GM21619 (cell line): ENCODE measurements around the gene SUV39H1.
"Not testable (repeated sequence)": the region's sequence is repeated elsewhere in the genome, so short reads cannot be mapped to it uniquely, and the experiment has no call there.

Experiments
- ATAC-seq: cut with Tn5 transposase; IDR thresholded peaks from one replicate; pipeline ENCODE4 v1.9.1; 2021; ENCODE audit not compliant: unreplicated experiment

SUV39H1 gene

GRCh38 chrX:48696301-48696908 lies at the start of gene SUV39H1:
SUV39H1 (plus strand) TSS chrX:48696734; CDS start chrX:48696785, 51 bp downstream.
- peak; percentile 89 for ATAC-seq

DNA sequence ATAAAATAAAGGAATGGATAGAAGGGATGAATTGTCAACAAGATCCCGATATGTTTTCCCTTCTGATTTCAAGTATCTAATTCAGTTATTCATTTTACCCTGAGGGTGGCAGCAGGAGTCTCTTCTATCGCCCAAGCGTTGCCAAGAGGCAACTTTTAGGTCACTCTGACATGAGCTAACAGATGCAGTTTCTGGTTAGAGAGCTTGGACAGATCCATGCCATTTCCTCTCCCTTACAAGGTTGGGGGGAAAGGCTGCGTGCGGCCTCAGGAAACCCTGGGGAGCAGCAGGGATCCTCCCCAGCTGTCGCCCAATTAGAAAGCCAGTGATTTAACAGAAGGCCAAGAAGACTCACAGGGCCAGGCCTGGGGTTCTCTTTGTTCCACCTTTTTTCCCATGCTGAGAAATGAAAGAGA lies 48.2 kb upstream of the SUV39H1 start:
- no peak for ATAC-seq

GRCh38 chrX:48649102-48649501 lies 47.4 kb upstream of the SUV39H1 start:
- no peak for ATAC-seq

DNA sequence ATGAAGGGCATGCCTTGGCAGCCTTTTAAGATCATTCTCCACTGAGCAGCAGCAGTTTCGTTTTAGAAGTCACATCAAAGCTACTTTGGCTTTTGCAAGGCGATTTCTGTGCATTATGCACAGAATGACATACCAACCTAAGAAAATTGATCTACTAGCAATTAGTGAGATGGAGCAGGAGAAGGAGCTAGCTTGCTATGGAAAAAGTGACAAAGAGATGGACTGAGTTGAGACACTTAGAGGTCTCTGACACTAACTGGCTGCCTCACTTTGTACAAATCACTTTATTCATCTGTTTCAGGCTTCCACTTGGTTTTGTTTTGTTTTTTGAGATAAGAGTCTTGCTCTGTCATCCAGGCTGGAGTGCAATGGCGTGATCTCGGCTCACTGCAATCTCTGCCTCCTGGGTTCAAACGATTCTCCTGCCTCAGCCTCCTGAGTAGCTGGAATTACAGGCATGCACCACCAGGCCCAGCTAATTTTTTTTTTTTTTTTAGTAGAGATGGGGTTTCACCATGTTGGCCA lies 44.4 kb upstream of the SUV39H1 start:
- not testable (repeated sequence) for ATAC-seq

- not testable (repeated sequence) for ATAC-seq
Observed at GRCh38 chrX:48654746-48655145, 41.8 kb upstream of the SUV39H1 start.

GRCh38 chrX:48659686-48660085 lies 36.8 kb upstream of the SUV39H1 start:
- ATAC-seq: not testable (repeated sequence)

- ATAC-seq: no peak
Observed at GRCh38 chrX:48663241-48663640, 33.3 kb upstream of the SUV39H1 start.

DNA sequence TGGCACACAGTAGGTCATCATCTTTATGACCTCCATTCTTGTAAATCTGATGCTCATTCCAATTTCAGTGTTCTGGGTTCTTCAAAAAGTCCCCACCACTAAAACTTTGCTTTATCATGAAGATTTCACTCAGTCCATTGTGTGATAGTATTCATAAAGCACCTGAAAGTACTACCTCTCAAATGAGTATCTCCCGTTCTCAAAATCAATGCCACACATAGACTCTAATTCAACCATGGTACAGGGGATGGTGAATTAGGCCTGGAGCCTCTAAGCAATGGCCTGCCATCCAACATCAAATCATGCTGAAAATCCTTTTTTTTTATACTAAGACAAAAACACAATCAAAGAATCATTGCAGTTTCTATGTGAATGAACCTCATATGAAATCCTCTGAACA lies 32.4 kb upstream of the SUV39H1 start:
- ATAC-seq: no peak

- no peak for ATAC-seq
Observed at GRCh38 chrX:48665991-48666390, 30.5 kb upstream of the SUV39H1 start.

DNA sequence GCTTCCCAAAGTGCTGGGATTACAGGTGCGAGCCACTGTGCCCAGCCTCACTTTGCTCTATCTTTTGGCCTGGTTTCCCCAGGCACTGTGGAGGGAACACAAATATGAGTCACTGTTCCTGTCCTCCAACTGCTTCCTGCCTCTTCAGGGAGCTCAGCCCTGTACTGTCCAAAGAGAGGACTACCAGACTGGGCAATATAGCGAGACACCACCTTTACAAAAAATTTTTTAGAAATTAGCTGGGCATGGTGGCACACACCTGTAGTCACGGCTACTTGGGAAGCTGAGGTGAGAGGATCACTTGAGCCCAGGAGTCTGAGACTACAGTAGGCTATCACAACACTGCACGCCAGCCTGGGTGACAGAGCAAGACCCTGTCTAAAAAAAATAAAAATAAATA lies 29.9 kb upstream of the SUV39H1 start:
- no peak for ATAC-seq

- no peak for ATAC-seq
Observed at GRCh38 chrX:48667509-48667908, 29.0 kb upstream of the SUV39H1 start.

GRCh38 chrX:48668187-48668586 lies 28.3 kb upstream of the SUV39H1 start:
- ATAC-seq: not testable (repeated sequence)

DNA sequence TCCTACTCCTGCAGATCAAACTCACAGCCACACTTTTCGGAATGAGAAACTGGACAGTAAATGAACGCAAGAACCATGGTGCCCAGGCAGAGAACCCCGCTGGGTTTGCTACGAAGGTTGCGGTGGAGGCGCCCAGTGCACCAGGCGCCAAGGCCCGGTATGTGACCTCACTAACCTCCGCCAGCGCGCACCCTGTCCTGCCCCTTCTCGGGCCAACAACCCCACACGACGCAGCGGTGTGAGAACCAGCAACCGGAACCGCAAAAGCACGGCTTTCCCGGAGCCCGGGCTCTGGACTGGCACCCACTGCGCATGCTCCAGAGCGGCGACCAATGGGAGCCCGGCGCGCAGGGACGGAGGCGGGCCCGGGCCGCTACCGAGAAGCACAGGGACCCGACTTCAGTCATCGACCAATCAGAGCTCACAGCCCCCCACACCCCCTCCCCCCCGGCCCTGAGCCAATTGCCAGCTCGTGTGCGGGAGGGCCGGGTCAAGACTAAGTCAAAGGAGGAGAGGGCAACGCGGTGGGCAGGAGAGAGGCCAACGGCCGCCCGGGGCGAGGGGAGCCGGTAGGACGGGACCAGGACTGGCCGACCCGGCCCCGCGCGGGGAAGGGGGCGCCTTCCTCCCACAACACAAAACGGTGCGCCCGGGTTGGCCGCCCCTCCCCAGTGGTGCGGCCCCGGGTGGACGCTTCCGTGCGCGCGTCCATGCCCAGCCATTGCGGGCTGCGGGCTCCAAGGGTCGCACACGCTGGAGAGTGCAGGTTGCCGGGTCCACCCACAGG lies 20.2 kb upstream of the SUV39H1 start:
- peak; percentile 91 for ATAC-seq

GRCh38 chrX:48676893-48677270 lies 19.7 kb upstream of the SUV39H1 start:
- ATAC-seq: no peak

GRCh38 chrX:48677516-48677915 lies 19.0 kb upstream of the SUV39H1 start:
- no peak for ATAC-seq

- not testable (repeated sequence) for ATAC-seq
Observed at GRCh38 chrX:48680467-48680866, 16.1 kb upstream of the SUV39H1 start.

DNA sequence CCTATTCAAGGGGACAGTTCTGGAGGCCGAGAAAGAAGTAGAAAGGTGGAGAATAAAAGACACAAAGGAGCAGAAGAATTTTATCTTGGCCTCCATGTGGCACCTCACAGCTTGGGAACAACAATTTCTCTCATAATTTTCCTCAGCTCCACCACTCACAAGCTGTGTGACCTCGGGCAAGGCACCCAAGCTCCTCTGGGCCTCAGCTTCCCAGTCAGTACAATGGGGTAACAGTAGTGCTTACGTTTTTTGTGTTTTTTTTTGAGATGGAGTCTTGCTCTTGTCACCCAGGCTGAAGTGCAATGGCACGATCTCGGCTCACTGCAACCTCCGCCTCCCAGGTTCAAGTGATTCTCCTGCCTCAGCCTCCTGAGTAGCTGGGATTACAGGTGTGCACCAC lies 15.6 kb upstream of the SUV39H1 start:
- not testable (repeated sequence) for ATAC-seq

DNA sequence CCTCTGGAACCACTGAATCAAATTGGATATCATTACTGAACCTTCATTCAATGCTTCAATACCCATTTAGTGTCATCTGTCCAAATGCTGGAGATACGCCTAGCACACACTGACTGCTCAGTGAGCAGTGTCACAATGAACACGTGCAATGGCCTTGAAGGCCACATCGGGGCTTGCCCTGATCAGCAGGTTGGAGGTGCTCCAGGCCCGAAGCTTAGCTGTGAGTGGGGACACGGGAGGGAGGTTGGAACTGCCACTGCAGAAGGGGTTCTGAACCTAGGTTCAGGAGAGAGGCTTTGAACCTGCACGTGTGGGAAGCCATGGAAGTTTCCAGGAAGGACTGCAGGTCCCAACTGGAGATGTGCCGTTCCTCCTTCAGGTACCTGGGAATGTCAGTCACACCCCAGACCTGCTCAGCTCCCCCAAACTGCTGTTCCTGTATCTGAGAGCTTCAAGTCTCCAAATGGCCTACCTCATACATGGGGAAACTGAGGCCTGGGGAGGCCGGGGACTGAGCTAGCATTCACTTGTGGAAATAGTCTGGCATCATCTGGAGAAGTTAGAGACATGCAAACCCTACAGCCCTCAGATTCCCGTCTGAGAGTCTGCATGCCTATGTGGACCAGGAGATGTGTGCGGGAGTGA lies 14.9 kb upstream of the SUV39H1 start:
- no peak for ATAC-seq

DNA sequence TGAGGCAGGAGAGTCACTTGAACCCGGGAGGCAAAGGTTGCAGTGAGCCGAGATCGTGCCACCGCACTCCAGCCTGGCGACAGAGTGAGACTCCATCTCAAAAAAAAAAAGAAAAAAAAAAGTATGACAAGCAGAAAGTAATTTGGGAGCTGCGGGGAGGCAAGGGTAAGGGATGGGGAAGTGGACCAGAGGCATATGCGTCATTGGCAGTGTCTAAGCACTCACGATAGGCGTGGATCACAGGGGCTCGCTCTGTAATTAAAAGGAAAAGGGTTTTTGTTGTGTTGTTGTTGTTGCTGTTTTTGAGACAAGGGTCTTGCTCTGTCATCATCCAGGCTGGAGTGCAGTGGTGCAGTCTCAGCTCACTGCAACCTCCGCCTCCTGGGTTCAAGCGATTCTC lies 13.7 kb upstream of the SUV39H1 start:
- not testable (repeated sequence) for ATAC-seq

DNA sequence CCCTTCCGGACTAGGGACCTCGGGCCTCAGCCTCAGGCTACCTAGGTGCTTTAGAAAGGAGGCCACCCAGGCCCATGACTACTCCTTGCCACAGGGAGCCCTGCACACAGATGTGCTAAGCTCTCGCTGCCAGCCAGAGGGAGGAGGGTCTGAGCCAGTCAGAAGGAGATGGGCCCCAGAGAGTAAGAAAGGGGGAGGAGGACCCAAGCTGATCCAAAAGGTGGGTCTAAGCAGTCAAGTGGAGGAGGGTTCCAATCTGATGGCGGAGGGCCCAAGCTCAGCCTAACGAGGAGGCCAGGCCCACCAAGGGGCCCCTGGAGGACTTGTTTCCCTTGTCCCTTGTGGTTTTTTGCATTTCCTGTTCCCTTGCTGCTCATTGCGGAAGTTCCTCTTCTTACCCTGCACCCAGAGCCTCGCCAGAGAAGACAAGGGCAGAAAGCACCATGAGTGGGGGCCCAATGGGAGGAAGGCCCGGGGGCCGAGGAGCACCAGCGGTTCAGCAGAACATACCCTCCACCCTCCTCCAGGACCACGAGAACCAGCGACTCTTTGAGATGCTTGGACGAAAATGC lies 13.0 kb upstream of the SUV39H1 start, which contains the start of gene WAS:
Gene WAS (plus strand): TSS at position 389 of the 572 bp plus-strand sequence. CDS start 55 bp downstream, at position 444.
- peak; percentile 91 for ATAC-seq

DNA sequence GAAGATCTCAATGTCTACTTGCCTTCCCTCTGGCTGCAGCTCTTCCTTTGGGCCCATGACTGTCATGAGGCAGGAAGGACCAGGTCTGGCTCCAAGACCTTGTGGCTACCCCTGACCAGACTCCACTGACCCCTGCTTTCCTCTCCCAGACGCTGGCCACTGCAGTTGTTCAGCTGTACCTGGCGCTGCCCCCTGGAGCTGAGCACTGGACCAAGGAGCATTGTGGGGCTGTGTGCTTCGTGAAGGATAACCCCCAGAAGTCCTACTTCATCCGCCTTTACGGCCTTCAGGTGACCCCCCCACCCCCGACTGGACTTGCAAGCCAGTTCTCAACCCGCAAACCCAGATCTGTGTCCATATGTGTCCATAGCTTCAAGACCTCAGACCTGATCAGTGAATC lies 12.4 kb upstream of the SUV39H1 start:
- no peak for ATAC-seq
